Measurements from ENCODE around the gene SPEM2. TPM values are rescaled to one million over a fixed set of nuclear protein-coding genes. Genes with fewer than 3 reads are reported as not detected.

The SPEM2 gene
- total RNA-seq, 2 donors from 2014 or later, result not detected

GRCh38 chr17:7459961-7460545 lies 34.6 kb downstream of the SPEM2 start:
- H3K4me1 ChIP-seq (ENCODE audit: control insufficient read depth in 1 of 2, low read depth in 2 of 2), result peaks cover 0 to 12% of the 10 kb centered on the region in 2 donors
- peaks cover 31% of the 10 kb centered on the region for H3K36me3 ChIP-seq
- no peaks in the 10 kb centered on the region for H3K9me3 ChIP-seq
- ATAC-seq (ENCODE audit: insufficient number of reproducible peaks, low FRiP score, low read depth) (no peak), DNase-seq (ENCODE audit: low spot score) (no peak)
- TF ChIP-seq, protein P1, sequence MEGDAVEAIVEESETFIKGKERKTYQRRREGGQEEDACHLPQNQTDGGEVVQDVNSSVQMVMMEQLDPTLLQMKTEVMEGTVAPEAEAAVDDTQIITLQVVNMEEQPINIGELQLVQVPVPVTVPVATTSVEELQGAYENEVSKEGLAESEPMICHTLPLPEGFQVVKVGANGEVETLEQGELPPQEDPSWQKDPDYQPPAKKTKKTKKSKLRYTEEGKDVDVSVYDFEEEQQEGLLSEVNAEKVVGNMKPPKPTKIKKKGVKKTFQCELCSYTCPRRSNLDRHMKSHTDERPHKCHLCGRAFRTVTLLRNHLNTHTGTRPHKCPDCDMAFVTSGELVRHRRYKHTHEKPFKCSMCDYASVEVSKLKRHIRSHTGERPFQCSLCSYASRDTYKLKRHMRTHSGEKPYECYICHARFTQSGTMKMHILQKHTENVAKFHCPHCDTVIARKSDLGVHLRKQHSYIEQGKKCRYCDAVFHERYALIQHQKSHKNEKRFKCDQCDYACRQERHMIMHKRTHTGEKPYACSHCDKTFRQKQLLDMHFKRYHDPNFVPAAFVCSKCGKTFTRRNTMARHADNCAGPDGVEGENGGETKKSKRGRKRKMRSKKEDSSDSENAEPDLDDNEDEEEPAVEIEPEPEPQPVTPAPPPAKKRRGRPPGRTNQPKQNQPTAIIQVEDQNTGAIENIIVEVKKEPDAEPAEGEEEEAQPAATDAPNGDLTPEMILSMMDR (IDR thresholded peaks at IDR 0.05), result no peak
- no peak overlapping the region for H3K4me3 ChIP-seq
- peak overlapping the region in 1 of 2 donors; percentile 19 for H3K27ac ChIP-seq
- H3K27me3 ChIP-seq (replicated peaks; ENCODE audit: insufficient read depth), result no peaks in the 10 kb centered on the region

DNA sequence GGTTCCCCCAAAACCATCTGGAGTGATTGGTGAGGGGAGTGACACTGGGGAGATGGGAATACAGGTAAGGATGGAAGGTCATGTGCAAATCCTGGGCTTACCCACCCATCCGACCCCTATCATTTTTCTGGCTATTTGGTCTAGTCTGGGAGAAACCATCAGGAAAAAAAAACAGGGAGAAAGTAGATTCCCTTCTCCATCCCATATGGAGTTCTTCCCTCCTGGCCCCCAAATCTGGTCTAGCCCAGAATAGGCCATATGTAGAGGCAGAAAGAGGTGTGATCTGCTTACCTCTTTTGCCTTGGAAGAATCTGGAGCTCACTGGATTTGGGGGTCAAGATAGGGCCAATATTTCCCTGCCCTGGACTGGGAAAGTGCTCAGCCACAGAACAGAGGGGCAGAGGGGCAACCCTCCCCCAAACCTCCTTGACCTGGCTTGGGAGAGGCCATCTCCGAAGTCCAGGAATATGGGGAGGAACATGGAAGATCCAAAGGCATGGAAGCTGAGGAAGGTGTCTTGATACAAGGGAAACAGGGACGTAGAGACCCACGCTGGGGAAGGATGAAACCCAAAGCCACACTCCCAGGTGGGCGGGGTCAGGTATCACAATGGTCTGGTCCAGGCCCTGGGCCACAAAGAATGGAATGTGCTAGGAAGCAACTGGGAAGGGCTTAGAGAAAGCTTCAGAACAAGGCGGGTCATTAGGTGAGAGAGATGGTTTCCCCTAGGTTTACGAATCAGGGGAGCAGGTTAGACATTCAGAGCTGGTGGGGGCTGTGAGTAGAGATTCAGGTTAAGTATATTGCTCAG lies 35.6 kb downstream of the SPEM2 start:
- no peak overlapping the region for H3K27ac ChIP-seq
- no peak for ATAC-seq (ENCODE audit: insufficient number of reproducible peaks, low FRiP score, low read depth)

DNA sequence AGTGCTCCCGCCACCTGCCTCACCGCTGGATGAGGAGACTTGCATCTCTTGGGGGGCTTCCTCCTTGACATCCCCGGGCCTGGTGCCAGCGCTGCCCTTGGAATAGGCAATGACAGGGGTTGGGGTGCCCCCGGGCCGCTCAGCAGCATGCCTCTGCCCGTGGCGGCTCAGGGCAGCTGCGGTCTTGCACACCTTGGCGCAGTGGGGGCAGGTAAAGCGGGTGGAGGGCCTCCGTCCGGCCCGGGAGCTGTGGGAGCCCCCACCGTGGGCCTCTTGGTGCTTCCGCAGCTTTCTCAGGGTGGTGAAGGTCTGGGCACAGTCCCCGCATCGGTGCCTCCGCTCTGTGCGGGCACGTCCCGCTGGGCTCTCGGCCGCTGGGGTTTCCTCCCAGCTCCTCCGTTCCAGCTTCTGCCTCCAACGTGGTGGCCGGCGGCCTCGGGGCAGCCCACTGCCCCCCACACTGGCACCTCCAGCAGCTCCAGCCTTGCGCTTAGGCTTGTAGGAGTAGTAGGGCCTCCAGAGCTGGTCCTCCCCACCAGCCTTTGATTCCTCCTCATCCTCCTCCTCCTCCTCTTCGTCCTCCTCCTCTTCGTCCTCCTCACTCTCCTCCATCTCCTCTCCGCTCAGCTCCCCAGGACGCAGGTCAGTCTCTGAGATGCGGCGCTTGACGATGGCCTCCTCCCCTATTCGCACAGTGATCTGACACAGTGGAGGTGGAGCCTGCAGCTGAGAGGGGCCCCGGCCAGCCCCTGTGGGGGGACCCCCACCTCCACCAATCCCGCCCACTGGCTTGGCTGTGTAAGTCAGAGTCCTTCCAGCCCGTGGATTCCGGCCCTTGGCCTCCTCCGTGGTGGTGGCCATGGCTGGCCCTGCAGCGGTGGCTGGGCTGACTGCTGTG lies 37.3 kb downstream of the SPEM2 start:
- TF ChIP-seq, protein P1 (IDR thresholded peaks at IDR 0.05), result no peak
- Histone ChIP-seq H3K27me3 (replicated peaks; ENCODE audit: insufficient read depth) (no peaks in the 10 kb centered on the region), H3K36me3 (peaks cover 37% of the 10 kb centered on the region), H3K4me1 (ENCODE audit: control insufficient read depth in 1 of 2, low read depth in 2 of 2) (peaks cover 6 to 21% of the 10 kb centered on the region in 2 donors), H3K4me3 (no peak overlapping the region), H3K27ac (no peak overlapping the region), H3K9me3 (no peaks in the 10 kb centered on the region)
- DNase-seq (ENCODE audit: low spot score) (no peak), ATAC-seq (ENCODE audit: insufficient number of reproducible peaks, low FRiP score, low read depth) (no peak)

More for the DNA sequence above, 35.6 kb downstream of the SPEM2 start:
- DNase-seq (ENCODE audit: low spot score), result no peak
- peaks cover 37% of the 10 kb centered on the region for H3K36me3 ChIP-seq
- H3K27me3 ChIP-seq (replicated peaks; ENCODE audit: insufficient read depth), result no peaks in the 10 kb centered on the region
- TF ChIP-seq, protein P1 (IDR thresholded peaks at IDR 0.05), result no peak
- no peak overlapping the region for H3K4me3 ChIP-seq
- H3K9me3 ChIP-seq, result no peaks in the 10 kb centered on the region
- peaks cover 0 to 16% of the 10 kb centered on the region in 2 donors for H3K4me1 ChIP-seq (ENCODE audit: control insufficient read depth in 1 of 2, low read depth in 2 of 2)

- no peaks in the 10 kb centered on the region for H3K27me3 ChIP-seq (replicated peaks; ENCODE audit: insufficient read depth)
- peaks cover 6 to 22% of the 10 kb centered on the region in 2 donors for H3K4me1 ChIP-seq (ENCODE audit: control insufficient read depth in 1 of 2, low read depth in 2 of 2)
- TF ChIP-seq, protein P1 (IDR thresholded peaks at IDR 0.05), result no peak
- H3K4me3 ChIP-seq, result no peak overlapping the region
- H3K9me3 ChIP-seq, result no peaks in the 10 kb centered on the region
- H3K36me3 ChIP-seq, result peaks cover 37% of the 10 kb centered on the region
- ATAC-seq (ENCODE audit: insufficient number of reproducible peaks, low FRiP score, low read depth) (no peak), DNase-seq (ENCODE audit: low spot score) (no peak)
- H3K27ac ChIP-seq, result no peak overlapping the region
Observed at GRCh38 chr17:7463372-7463846, 38.0 kb downstream of the SPEM2 start.
